K562 (cell line): Measurements from ENCODE around the gene HMG20B. TPM values are rescaled to one million over a fixed set of nuclear protein-coding genes. Genes with fewer than 3 reads are reported as not detected.

Experiments used
- ATAC-seq: fragments of 200-7000 bp; cut with Tn5 transposase; 3 replicates; pipeline ENCODE4 v1.9.1; 2020; ENCODE audit warnings: moderate library complexity
- BruUV-seq: library from RNA; stranded (reverse); fragments of 400-500 nt; replicated peaks from 2 replicates; lab custom pipeline; 2021; lab: Mats Ljungman, UMichigan
- CTCF ChIA-PET: fragments of 300-600 bp; formaldehyde crosslinking; extraction: SDS; loops from one replicate; lab custom pipeline; 2021; ENCODE audit warnings: low intra/inter-chr PET ratio; lab: Yijun Ruan, JAX
- POLR2A ChIA-PET: fragments of 300-600, 350-650 bp; sonication (Branson Sonifier 250); formaldehyde crosslinking; extraction: SDS; loops from one replicate; lab custom pipeline; 2021; ENCODE audit warnings: antibody characterized with exemption, inconsistent platforms; lab: Yijun Ruan, JAX
- DNase-seq, 4 experiments: peaks; one replicate each; pipeline versions ENCODE4 v3.0.0 to v3.0.0-alpha.2; 2011 to 2018; ENCODE audit warnings: low spot score in 3 of 4, mixed read lengths in 3 of 4; ENCODE audit errors: extremely low read depth in 1 of 4
- FAIRE-seq: peaks from 2 replicates; lab custom pipeline; 2011; peaks lifted over from hg19 to GRCh38; lab: Jason Lieb, UNC
- H2AFZ ChIP-seq: 2 replicates; pipeline ENCODE4 v1.6.0; 2011; ENCODE audit warnings: low read depth, low read length, control low read depth, inconsistent platforms
- H3K27ac ChIP-seq: fragments of 200-600 bp; 3 replicates; pipeline ENCODE4 v1.8.0; 2011; ENCODE audit warnings: low read depth, mild to moderate bottlenecking, control low read depth, inconsistent platforms, low read length, moderate library complexity, mixed read lengths; ENCODE audit errors: extremely low read depth
- H3K27me3 ChIP-seq, 2 experiments: fragments of 300-600 bp in 1 of 2; 2 replicates in 1 of 2; 3 replicates in 1 of 2; pipeline versions ENCODE4 v1.6.0 to v1.8.0; 2011; ENCODE audit warnings: inconsistent platforms in 2 of 2, low read length in 2 of 2, mild to moderate bottlenecking in 1 of 2, mixed read lengths in 1 of 2, moderate library complexity in 1 of 2; ENCODE audit not compliant: control insufficient read depth in 2 of 2, insufficient read depth in 2 of 2
- H3K36me3 ChIP-seq: fragments of 300-600 bp; 3 replicates; pipeline ENCODE4 v1.8.0; 2011; ENCODE audit warnings: mild to moderate bottlenecking, low read length, inconsistent platforms; ENCODE audit not compliant: control insufficient read depth, insufficient read depth
- H3K4me1 ChIP-seq, 2 experiments: fragments of 200-600 bp in 1 of 2; replicated peaks in 1 of 2; 2 replicates in 1 of 2; 3 replicates in 1 of 2; pipeline versions ENCODE4 v1.5.1 to v1.8.0; 2011; ENCODE audit warnings: inconsistent platforms in 2 of 2, low read length in 2 of 2, mild to moderate bottlenecking in 1 of 2, mixed read lengths in 1 of 2, moderate library complexity in 1 of 2; ENCODE audit not compliant: control insufficient read depth in 2 of 2, insufficient read depth in 2 of 2
- H3K4me2 ChIP-seq: 2 replicates; pipeline ENCODE4 v1.6.1; 2011; ENCODE audit warnings: low read length, control low read depth, inconsistent platforms, mixed read lengths; ENCODE audit not compliant: insufficient read depth
- H3K4me3 ChIP-seq: fragments of 200-600 bp; sonication (generic), shearing (Covaris generic); 2 replicates; pipeline ENCODE4 v1.5.1; 2016; ENCODE audit warnings: control low read depth, inconsistent platforms
- H3K79me2 ChIP-seq: fragments of 200-600 bp; 3 replicates; pipeline ENCODE4 v1.8.0; 2011; ENCODE audit warnings: low read length, inconsistent platforms; ENCODE audit not compliant: control insufficient read depth, insufficient read depth
- H3K9ac ChIP-seq, 2 experiments: 2 replicates each; pipeline versions ENCODE4 v1.6.0 to v1.6.1; 2011; ENCODE audit warnings: low read depth in 2 of 2, low read length in 2 of 2, control low read depth in 1 of 2, inconsistent platforms in 1 of 2, mild to moderate bottlenecking in 1 of 2, mixed read lengths in 1 of 2; ENCODE audit not compliant: insufficient read depth in 1 of 2
- H3K9me1 ChIP-seq: one replicate; pipeline ENCODE4 v1.6.0; 2011; ENCODE audit warnings: inconsistent platforms, mild to moderate bottlenecking, low read length, moderate library complexity; ENCODE audit not compliant: control insufficient read depth, insufficient read depth
- H3K9me3 ChIP-seq: replicated peaks from 2 replicates; pipeline ENCODE4 v1.5.1; 2011; ENCODE audit warnings: low read depth, low read length, inconsistent platforms; ENCODE audit not compliant: control insufficient read depth, insufficient read depth
- H4K20me1 ChIP-seq: replicated peaks from 2 replicates; pipeline ENCODE4 v1.6.1; 2011; ENCODE audit warnings: low read length, inconsistent platforms, mixed read lengths; ENCODE audit not compliant: control insufficient read depth, insufficient read depth
- ADNP ChIP-seq: fragments of 200-800 bp; sonication (Bioruptor generic); IDR thresholded peaks from 2 replicates; pipeline ENCODE4 v1.6.1; 2016; ENCODE audit warnings: missing genetic modification characterization, missing compliant biosample characterization
- ARID2 ChIP-seq: fragments of 450-650 bp; IDR thresholded peaks from 2 replicates; pipeline ENCODE4 v1.6.1; 2017; ENCODE audit warnings: antibody characterized with exemption, mild to moderate bottlenecking
- BRCA1 ChIP-seq, 2 experiments: fragments of 450-650 bp in 1 of 2; sonication (generic) in 1 of 2; formaldehyde crosslinking in 1 of 2; IDR thresholded peaks; 2 replicates each; pipeline versions ENCODE4 v1.5.0 to v1.6.1; 2017 to 2020; ENCODE audit warnings: mild to moderate bottlenecking in 1 of 2, missing genetic modification reagents in 1 of 2
- CBX1 ChIP-seq: sonication (generic); IDR thresholded peaks from 2 replicates; pipeline ENCODE4 v1.6.1; 2016; ENCODE audit warnings: antibody characterized with exemption, low read depth, mild to moderate bottlenecking
- FIP1L1 ChIP-seq: fragments of 200-400 bp; formaldehyde crosslinking; IDR thresholded peaks from 2 replicates; pipeline ENCODE4 v1.6.1; 2018; ENCODE audit warnings: mild to moderate bottlenecking, low read depth, low read length; ENCODE audit not compliant: poor library complexity, severe bottlenecking
- GABPB1 ChIP-seq: sonication (generic); formaldehyde crosslinking; IDR thresholded peaks from 2 replicates; pipeline ENCODE4 v1.8.0; 2022; ENCODE audit warnings: mild to moderate bottlenecking, missing genetic modification reagents
- MAFG ChIP-seq: fragments of 450-650 bp; conservative IDR thresholded peaks from 2 replicates; pipeline ENCODE4 v1.6.1; 2016; ENCODE audit warnings: missing genetic modification characterization, missing compliant biosample characterization
- SP1 ChIP-seq: sonication (generic); formaldehyde crosslinking; IDR thresholded peaks from 2 replicates; pipeline ENCODE4 v1.8.1; 2022; ENCODE audit warnings: mild to moderate bottlenecking, missing genetic modification reagents
- ZFP36 ChIP-seq: fragments of 150-350 bp; IDR thresholded peaks from 2 replicates; pipeline ENCODE4 v1.6.1; 2018; ENCODE audit warnings: low read length, low read depth; ENCODE audit not compliant: partially characterized antibody
- ZNF583 ChIP-seq: fragments of 250-450 bp; sonication (Bioruptor Pico); IDR thresholded peaks from 2 replicates; pipeline ENCODE4 v1.4.0; 2020
- ZNF695 ChIP-seq: fragments of 450-650 bp; formaldehyde crosslinking; IDR thresholded peaks from 2 replicates; pipeline ENCODE4 v1.4.0; 2020; ENCODE audit warnings: mild to moderate bottlenecking, moderate library complexity
- WGBS: fragments of 100-300 bp; shearing (Covaris generic); methylation state at CpG from one replicate; pipeline ENCODE4 v1.1.6; 2016; ENCODE audit warnings: low coverage, mixed read lengths; ENCODE audit not compliant: insufficient coverage; ENCODE audit errors: missing lambda C conversion rate; 5-methylcytosine and 5-hydroxymethylcytosine counted together
- in situ Hi-C: fragments of 300-500 bp; cut with MboI; formaldehyde crosslinking; loops from 4 replicates; pipeline ENCODE4 v1.15.0; 2018; ENCODE audit warnings: inconsistent platforms, mixed read lengths
- intact Hi-C: fragments of 100-400 bp; cut with micrococcal nuclease; formaldehyde crosslinking; loops from 2 replicates; pipeline ENCODE4 v1.14.2; 2022
- polyA plus RNA-seq, 8 experiments: library from polyadenylated mRNA; depleted of rRNA in 4 of 8; stranded (reverse) in 5 of 8; unstranded in 3 of 8; fragments of >200 nt; fragmentation: Nextera tagmentation in 2 of 8; fragmentation: Illumina TruSeq in 1 of 8; extraction: Ambion mirVana in 2 of 8; extraction: Trizol in 1 of 8; gene quantifications; 2 replicates each; pipeline versions ENCODE4 v1.2.1 to v1.2.3, GENCODE V29; 2011 to 2014; ENCODE audit warnings: inconsistent platforms in 1 of 8, missing spikeins in 1 of 8
- total RNA-seq, 7 experiments: library from RNA; depleted of rRNA in 6 of 7; stranded (reverse); fragments of >200 nt in 6 of 7; fragmentation: Illumina TruSeq in 2 of 7; extraction: Trizol in 2 of 7; gene quantifications; 2 replicates each; pipeline versions ENCODE4 v1.2.1 to v1.2.3, GENCODE V29; 2011 to 2021; ENCODE audit warnings: low replicate concordance in 1 of 7
- TF ChIP-seq, protein P1 (sequence below): fragments of 250-450 bp; sonication (Bioruptor Pico); IDR thresholded peaks from 2 replicates; pipeline ENCODE4 v1.9.0; 2021; ENCODE audit warnings: mild to moderate bottlenecking, inconsistent platforms
- TF ChIP-seq, protein P2 (sequence below), 2 experiments: fragments of 450-650 bp; conservative IDR thresholded peaks; 2 replicates each; pipeline ENCODE4 v1.6.1; 2017; ENCODE audit warnings: mild to moderate bottlenecking in 2 of 2, moderate library complexity in 2 of 2
- TF ChIP-seq, protein P3 (sequence below): sonication (generic); formaldehyde crosslinking; IDR thresholded peaks from 2 replicates; pipeline ENCODE4 v1.8.0; 2022; ENCODE audit warnings: missing genetic modification reagents, mild to moderate bottlenecking, borderline replicate concordance

The HMG20B gene
- total and polyA plus RNA-seq, 9 of the 15 experiments (the other 6 are each of a cell fraction or from before 2014, with no cell fraction given) = 0.35 to 172 (median 38.6) TPM

DNA sequence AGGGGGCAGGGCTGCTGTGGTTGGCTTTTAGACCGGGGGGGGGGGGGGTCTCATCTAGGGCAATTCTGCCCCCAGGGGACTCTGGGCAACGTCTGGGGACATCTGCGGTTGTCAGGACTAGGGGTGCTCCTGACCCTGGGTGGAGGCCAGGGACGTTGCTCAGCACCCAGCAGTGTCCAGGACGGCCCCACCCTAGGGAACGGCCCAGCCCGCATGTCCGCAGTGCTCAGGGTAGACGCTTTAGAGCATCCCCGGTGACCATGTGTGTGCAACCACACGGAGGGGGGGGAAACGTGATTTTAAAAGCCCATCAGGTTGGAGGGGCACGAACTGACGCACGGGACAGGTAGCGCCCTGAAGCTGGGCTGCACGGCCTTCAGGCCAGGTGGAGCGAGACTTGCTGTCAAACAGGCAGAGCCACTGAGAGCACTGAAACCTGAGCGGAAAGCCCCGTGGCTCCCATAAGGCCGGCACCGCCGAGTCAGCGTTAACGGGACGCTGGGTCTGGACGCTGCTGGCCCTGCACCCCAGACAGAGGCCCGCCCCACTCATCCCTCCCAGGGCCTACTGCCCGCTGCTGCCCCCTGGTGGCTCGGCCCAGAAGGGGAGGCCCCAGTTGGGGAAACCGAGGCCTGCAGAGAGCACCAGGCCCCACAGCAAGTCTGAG, 45.5 kb downstream of the HMG20B start:
- peaks cover 4 to 76% of the 10 kb centered on the region in 2 experiments for H3K4me1 ChIP-seq
- H3K27me3 ChIP-seq = no peaks in the 10 kb centered on the region
- in situ Hi-C loops (no loop called here), intact Hi-C loops (loop anchor here (1.0 kb wide), 1 partner anchor 32 kb away; no protein-coding TSS in a partner anchor)
- peak; percentile 79 to 93 (median 89) for DNase-seq
- ATAC-seq = peak; percentile 93
- POLR2A ChIA-PET = interaction anchor here (0.6 kb wide), 1 partner anchor 270 kb away, joined by 3 read pairs; no protein-coding TSS in a partner anchor
- H3K79me2 ChIP-seq = peaks cover 4% of the 10 kb centered on the region; the same call in 1 of the 3 replicates
- no TSS peak for BruUV-seq
- no peaks in the 10 kb centered on the region for H4K20me1 ChIP-seq
- no peak overlapping the region for H3K4me3 ChIP-seq
- H3K4me2 ChIP-seq = peak overlapping the region; percentile 16; the same call in 1 of the 2 replicates
- peak overlapping the region in 1 of 2 experiments; percentile 77; a peak in 2 of 4 replicates for H3K9ac ChIP-seq
- 51% methylated on average over 24 of the region's 31 CpGs for WGBS
- H3K36me3 ChIP-seq = peaks cover 77% of the 10 kb centered on the region; the same call in 2 of the 3 replicates
- H2AFZ ChIP-seq = no peak overlapping the region
- H3K9me3 ChIP-seq = no peaks in the 10 kb centered on the region
- CTCF ChIA-PET = interaction anchor here (1.1 to 2.9 kb wide), 2 partner anchors 73 to 75 kb away, joined by 5 to 19 read pairs; no protein-coding TSS in a partner anchor
- no peak overlapping the region for H3K27ac ChIP-seq
- no peaks in the 10 kb centered on the region for H3K9me1 ChIP-seq
- peak; percentile 80 for FAIRE-seq
- TF ChIP-seq ZNF583 (CRISPR knock-in tag) (no peak), GABPB1 (CRISPR knock-in tag) (peak; percentile 61; the same call in 1 of the 2 replicates), ARID2 (peak; percentile 89), ZNF695 (CRISPR knock-in tag) (no peak), SP1 (CRISPR knock-in tag) (peak; percentile 54; the same call in 1 of the 2 replicates), ADNP (peak; percentile 44; the same call in 1 of the 2 replicates), BRCA1 (IDR thresholded peaks at IDR 0.05) (no peak), BRCA1 (CRISPR knock-in tag; IDR thresholded peaks at IDR 0.05) (no peak), ZFP36 (peak; percentile 41), FIP1L1 (peak; percentile 58), MAFG (tag) (peak; percentile 86), CBX1 (0 out of 2 replicates have a peak, but pooled peaks have one; percentile 22)
- TF ChIP-seq, protein P1, sequence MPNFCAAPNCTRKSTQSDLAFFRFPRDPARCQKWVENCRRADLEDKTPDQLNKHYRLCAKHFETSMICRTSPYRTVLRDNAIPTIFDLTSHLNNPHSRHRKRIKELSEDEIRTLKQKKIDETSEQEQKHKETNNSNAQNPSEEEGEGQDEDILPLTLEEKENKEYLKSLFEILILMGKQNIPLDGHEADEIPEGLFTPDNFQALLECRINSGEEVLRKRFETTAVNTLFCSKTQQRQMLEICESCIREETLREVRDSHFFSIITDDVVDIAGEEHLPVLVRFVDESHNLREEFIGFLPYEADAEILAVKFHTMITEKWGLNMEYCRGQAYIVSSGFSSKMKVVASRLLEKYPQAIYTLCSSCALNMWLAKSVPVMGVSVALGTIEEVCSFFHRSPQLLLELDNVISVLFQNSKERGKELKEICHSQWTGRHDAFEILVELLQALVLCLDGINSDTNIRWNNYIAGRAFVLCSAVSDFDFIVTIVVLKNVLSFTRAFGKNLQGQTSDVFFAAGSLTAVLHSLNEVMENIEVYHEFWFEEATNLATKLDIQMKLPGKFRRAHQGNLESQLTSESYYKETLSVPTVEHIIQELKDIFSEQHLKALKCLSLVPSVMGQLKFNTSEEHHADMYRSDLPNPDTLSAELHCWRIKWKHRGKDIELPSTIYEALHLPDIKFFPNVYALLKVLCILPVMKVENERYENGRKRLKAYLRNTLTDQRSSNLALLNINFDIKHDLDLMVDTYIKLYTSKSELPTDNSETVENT (CRISPR knock-in tag) = peak; percentile 7; the same call in 1 of the 2 replicates
- TF ChIP-seq, protein P2, sequence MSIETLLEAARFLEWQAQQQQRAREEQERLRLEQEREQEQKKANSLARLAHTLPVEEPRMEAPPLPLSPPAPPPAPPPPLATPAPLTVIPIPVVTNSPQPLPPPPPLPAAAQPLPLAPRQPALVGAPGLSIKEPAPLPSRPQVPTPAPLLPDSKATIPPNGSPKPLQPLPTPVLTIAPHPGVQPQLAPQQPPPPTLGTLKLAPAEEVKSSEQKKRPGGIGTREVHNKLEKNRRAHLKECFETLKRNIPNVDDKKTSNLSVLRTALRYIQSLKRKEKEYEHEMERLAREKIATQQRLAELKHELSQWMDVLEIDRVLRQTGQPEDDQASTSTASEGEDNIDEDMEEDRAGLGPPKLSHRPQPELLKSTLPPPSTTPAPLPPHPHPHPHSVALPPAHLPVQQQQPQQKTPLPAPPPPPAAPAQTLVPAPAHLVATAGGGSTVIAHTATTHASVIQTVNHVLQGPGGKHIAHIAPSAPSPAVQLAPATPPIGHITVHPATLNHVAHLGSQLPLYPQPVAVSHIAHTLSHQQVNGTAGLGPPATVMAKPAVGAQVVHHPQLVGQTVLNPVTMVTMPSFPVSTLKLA (conservative IDR thresholded peaks at IDR 0.05) = no peak; a peak in 1 of 4 replicates
- TF ChIP-seq, protein P3, sequence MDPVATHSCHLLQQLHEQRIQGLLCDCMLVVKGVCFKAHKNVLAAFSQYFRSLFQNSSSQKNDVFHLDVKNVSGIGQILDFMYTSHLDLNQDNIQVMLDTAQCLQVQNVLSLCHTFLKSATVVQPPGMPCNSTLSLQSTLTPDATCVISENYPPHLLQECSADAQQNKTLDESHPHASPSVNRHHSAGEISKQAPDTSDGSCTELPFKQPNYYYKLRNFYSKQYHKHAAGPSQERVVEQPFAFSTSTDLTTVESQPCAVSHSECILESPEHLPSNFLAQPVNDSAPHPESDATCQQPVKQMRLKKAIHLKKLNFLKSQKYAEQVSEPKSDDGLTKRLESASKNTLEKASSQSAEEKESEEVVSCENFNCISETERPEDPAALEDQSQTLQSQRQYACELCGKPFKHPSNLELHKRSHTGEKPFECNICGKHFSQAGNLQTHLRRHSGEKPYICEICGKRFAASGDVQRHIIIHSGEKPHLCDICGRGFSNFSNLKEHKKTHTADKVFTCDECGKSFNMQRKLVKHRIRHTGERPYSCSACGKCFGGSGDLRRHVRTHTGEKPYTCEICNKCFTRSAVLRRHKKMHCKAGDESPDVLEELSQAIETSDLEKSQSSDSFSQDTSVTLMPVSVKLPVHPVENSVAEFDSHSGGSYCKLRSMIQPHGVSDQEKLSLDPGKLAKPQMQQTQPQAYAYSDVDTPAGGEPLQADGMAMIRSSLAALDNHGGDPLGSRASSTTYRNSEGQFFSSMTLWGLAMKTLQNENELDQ (CRISPR knock-in tag) = no peak
